Pancreas (tissue), 10 donors: Measurements from ENCODE around the gene CRELD1. TPM values are rescaled to one million over a fixed set of nuclear protein-coding genes. Genes with fewer than 3 reads are reported as not detected.
A peak's percentile ranks its signal among the peaks of the same experiment; 100 is the strongest.

Source experiments
- ATAC-seq, 4 donors: fragments of 200-7000 bp; cut with Tn5 transposase; one replicate each; pipeline versions ENCODE4 v1.8.0 to v1.9.1; 2020; ENCODE audit warnings: mild to moderate bottlenecking in 4 of 4, moderate library complexity in 4 of 4
- DNase-seq, 6 donors: peaks; one replicate each; pipeline ENCODE4 v3.0.0-alpha.2; 2020
- FAIRE-seq: peaks from 2 replicates; lab custom pipeline; 2012; peaks lifted over from hg19 to GRCh38; lab: Jason Lieb, UNC
- H3K27ac ChIP-seq, 4 donors: fragments of 200-600 bp; sonication (generic); 1 replicate in 3 of 4; 2 replicates in 1 of 4; pipeline versions ENCODE4 v1.5.0 to v1.8.0; 2020
- H3K27me3 ChIP-seq, 4 donors: fragments of 200-600 bp; one replicate each; pipeline ENCODE4 v1.8.0; 2021
- H3K36me3 ChIP-seq, 3 donors: fragments of 200-600 bp; sonication (generic) in 1 of 3; one replicate each; pipeline versions ENCODE4 v1.5.0 to v1.8.0; 2020 to 2021
- H3K4me1 ChIP-seq, 3 donors: fragments of 200-600 bp; one replicate each; pipeline ENCODE4 v1.8.0; 2021
- H3K4me3 ChIP-seq, 4 donors: fragments of 200-600 bp; sonication (generic) in 2 of 4; one replicate each; pipeline versions ENCODE4 v1.5.0 to v1.8.0; 2020 to 2021
- H3K9me3 ChIP-seq, 4 donors: fragments of 200-600 bp; one replicate each; pipeline ENCODE4 v1.8.0; 2021
- WGBS, 2 donors: extraction: QIAGEN DNeasy Blood & Tissue Kit; methylation state at CpG; one replicate each; pipeline ENCODE4 v1.1.7; 2013; 5-methylcytosine and 5-hydroxymethylcytosine counted together
- intact Hi-C, 3 donors: fragments of 100-400 bp; cut with DNase I; formaldehyde crosslinking; loops; one replicate each; pipeline versions ENCODE4 v1.11.1 to v1.14.2; 2022
- polyA plus RNA-seq, 2 donors: library from polyadenylated mRNA; stranded (reverse); fragments of 200-250 nt; gene quantifications; one replicate each; pipeline ENCODE4 v1.2.3, GENCODE V29; 2013
- total RNA-seq, 6 donors: library from RNA; stranded (reverse); fragmentation: NEBNext Ultra II Directional in 4 of 6; extraction: Animal tissue kit (Norgen Biotek cat#: 25700) in 4 of 6; gene quantifications; one replicate each; pipeline versions ENCODE4 v1.2.1 to v1.2.4, GENCODE V29; 2021 to 2023
- TF ChIP-seq, protein P1 (sequence below), 4 donors: fragments of 200-600 bp; sonication (generic) in 3 of 4; IDR thresholded peaks; one replicate each; pipeline versions ENCODE4 v1.5.0 to v1.8.0; 2021; ENCODE audit warnings: antibody characterized with exemption in 4 of 4
- donor health status: healthy with polysubstance abuse.
- donor health status: DM: no; HTN: no; CAD: no; lungs with moderate emphysema.
- donor health status: DM: no; HTN: no; CAD: no.
- donor health status: control.
- donor health status: control.
- donor health status: Bipolar disorder and iron deficiency.
- donor health status: DM: yes; HTN: yes; CAD: no.
- donor health status: DM: no; HTN: no; CAD: no.
- donor health status: DM: no; HTN: no; CAD: no.
- donor health status: DM: yes; HTN: yes; CAD: no.

CRELD1 gene
- total and polyA plus RNA-seq, 8 donors, result 11.3 to 45.9 (median 13.9) TPM

DNA sequence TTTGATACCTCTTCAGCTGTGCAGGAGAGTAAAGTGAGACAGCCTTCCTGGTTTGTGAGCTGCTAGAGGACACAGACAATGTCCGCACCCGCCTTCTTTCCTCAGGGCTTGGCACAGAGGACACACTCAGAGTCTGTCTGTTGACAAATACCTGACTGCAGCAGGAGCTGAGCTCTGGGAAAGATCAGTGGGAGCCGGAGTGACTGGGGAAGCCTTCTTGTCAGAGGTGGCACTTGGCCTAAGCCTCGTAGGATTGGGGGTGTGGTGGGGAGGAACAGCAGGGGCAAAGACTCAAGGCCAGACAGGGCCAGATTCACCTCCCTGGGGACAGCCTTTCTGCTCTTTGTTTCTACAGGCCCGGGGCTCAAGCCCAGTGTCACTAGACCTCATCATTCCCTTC lies 20.0 kb upstream of the CRELD1 start:
- Histone ChIP-seq H3K4me3 (no peak overlapping the region), H3K4me1 (peaks cover 17 to 24% (median 23%) of the 10 kb centered on the region in 3 donors), H3K36me3 (peaks cover 0 to 7% (median 0%) of the 10 kb centered on the region in 3 donors), H3K27ac (no peak overlapping the region), H3K9me3 (no peaks in the 10 kb centered on the region), H3K27me3 (no peaks in the 10 kb centered on the region)
- no peak for ATAC-seq
- 61 to 66% methylated on average over 5 of the region's 5 CpGs for WGBS, 2 donors
- DNase-seq, result no peak
- intact Hi-C loops, result no loop called here
- no peak for FAIRE-seq
- TF ChIP-seq, protein P1, sequence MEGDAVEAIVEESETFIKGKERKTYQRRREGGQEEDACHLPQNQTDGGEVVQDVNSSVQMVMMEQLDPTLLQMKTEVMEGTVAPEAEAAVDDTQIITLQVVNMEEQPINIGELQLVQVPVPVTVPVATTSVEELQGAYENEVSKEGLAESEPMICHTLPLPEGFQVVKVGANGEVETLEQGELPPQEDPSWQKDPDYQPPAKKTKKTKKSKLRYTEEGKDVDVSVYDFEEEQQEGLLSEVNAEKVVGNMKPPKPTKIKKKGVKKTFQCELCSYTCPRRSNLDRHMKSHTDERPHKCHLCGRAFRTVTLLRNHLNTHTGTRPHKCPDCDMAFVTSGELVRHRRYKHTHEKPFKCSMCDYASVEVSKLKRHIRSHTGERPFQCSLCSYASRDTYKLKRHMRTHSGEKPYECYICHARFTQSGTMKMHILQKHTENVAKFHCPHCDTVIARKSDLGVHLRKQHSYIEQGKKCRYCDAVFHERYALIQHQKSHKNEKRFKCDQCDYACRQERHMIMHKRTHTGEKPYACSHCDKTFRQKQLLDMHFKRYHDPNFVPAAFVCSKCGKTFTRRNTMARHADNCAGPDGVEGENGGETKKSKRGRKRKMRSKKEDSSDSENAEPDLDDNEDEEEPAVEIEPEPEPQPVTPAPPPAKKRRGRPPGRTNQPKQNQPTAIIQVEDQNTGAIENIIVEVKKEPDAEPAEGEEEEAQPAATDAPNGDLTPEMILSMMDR (IDR thresholded peaks at IDR 0.05), result no peak

DNA sequence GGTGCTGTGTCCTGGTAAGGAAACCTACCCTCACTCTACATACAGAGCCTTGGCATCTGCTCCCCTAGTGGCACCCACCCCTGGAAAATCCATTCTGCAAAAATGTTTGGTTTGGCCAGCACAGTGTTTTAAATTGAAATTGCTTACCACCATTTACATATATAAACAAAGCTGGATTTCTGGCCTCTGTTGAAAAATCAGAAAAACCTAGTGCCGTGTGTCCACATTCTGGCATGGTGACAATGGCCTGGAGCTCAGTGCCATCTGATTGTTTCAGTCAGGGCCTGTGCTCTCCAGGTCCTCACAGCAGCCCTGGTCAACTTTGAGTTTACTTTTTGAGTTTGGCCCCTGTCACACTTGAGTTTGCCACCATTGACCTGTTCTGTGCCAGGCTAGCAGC lies 19.6 kb upstream of the CRELD1 start:
- Histone ChIP-seq H3K4me1 (peaks cover 17 to 24% (median 23%) of the 10 kb centered on the region in 3 donors), H3K36me3 (peaks cover 0 to 7% (median 0%) of the 10 kb centered on the region in 3 donors), H3K9me3 (no peaks in the 10 kb centered on the region), H3K4me3 (no peak overlapping the region), H3K27ac (peak overlapping the region in 1 of 4 donors; percentile 78), H3K27me3 (no peaks in the 10 kb centered on the region)
- intact Hi-C loops, result no loop called here
- WGBS, 2 donors, result 35 to 36% methylated on average over 1 of the region's 1 CpG
- ATAC-seq, result no peak
- FAIRE-seq, result no peak
- DNase-seq, result no peak
- TF ChIP-seq, protein P1 (IDR thresholded peaks at IDR 0.05), result no peak

GRCh38 chr3:9914559-9915253 lies 18.9 kb upstream of the CRELD1 start:
- Histone ChIP-seq H3K9me3 (no peaks in the 10 kb centered on the region), H3K4me1 (peaks cover 17 to 24% (median 23%) of the 10 kb centered on the region in 3 donors), H3K4me3 (peak overlapping the region; percentile 42 to 71 (median 52)), H3K36me3 (peaks cover 0 to 7% (median 0%) of the 10 kb centered on the region in 3 donors), H3K27me3 (no peaks in the 10 kb centered on the region), H3K27ac (peak overlapping the region; percentile 67 to 90 (median 82))
- WGBS, 2 donors, result 25 to 27% methylated on average over 14 to 15 of the region's 15 CpGs
- DNase-seq, result peak in 2 of 6 donors; percentile 28 to 36
- TF ChIP-seq, protein P1 (IDR thresholded peaks at IDR 0.05), result no peak
- intact Hi-C loops, result no loop called here
- no peak for ATAC-seq
- no peak for FAIRE-seq

DNA sequence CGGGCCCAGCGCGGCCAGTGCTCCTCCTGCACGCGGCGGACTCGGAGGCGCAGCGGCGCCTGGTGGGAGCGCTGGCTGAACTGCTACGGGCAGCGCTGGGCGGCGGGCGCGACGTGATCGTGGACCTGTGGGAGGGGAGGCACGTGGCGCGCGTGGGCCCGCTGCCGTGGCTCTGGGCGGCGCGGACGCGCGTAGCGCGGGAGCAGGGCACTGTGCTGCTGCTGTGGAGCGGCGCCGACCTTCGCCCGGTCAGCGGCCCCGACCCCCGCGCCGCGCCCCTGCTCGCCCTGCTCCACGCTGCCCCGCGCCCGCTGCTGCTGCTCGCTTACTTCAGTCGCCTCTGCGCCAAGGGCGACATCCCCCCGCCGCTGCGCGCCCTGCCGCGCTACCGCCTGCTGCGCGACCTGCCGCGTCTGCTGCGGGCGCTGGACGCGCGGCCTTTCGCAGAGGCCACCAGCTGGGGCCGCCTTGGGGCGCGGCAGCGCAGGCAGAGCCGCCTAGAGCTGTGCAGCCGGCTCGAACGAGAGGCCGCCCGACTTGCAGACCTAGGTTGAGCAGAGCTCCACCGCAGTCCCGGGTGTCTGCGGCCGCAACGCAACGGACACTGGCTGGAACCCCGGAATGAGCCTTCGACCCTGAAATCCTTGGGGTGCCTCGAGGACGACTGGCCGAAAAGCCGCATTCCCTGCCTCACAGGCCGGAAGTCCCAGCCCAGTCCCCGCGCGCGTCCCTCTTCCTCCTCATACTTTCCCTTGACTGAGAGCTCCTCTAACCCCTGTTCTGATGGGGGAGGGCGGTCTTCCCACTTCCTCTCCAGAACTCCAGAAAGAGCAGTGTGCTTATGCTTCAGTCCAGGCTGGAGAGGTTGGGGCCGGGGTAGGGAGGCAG lies 18.1 kb upstream of the CRELD1 start:
- ATAC-seq (peak; percentile 54 to 73 (median 59)), FAIRE-seq (no peak), DNase-seq (peak; percentile 67 to 93 (median 74))
- intact Hi-C loops, result no loop called here
- H3K36me3 ChIP-seq, result peaks cover 0 to 7% (median 0%) of the 10 kb centered on the region in 3 donors
- no peaks in the 10 kb centered on the region for H3K9me3 ChIP-seq
- H3K4me1 ChIP-seq, result peaks cover 17 to 24% (median 23%) of the 10 kb centered on the region in 3 donors
- H3K27ac ChIP-seq, result peak overlapping the region; percentile 67 to 90 (median 82)
- TF ChIP-seq, protein P1 (IDR thresholded peaks at IDR 0.05), result no peak
- WGBS, 2 donors, result 1% methylated on average over 61 to 99 of the region's 99 CpGs
- H3K4me3 ChIP-seq, result peak overlapping the region; percentile 42 to 71 (median 52)
- H3K27me3 ChIP-seq, result no peaks in the 10 kb centered on the region
